DOHH2 (cell line): ENCODE measurements around the gene PRND.

Source experiments
- H3F3A ChIP-seq: fragments of 200-600 bp; sonication (generic), shearing (Covaris generic); 2 replicates; pipeline ENCODE4 v1.6.0; 2016; ENCODE audit warnings: antibody characterized with exemption, mild to moderate bottlenecking; ENCODE audit not compliant: control insufficient read depth, insufficient read depth
- H3K27ac ChIP-seq: fragments of 200-600 bp; sonication (generic); 2 replicates; pipeline ENCODE4 v1.5.1; 2014; ENCODE audit warnings: low read depth, mild to moderate bottlenecking, low read length, moderate library complexity
- H3K27me3 ChIP-seq: fragments of 200-600 bp; sonication (generic); 2 replicates; pipeline ENCODE4 v1.6.1; 2014; ENCODE audit warnings: mild to moderate bottlenecking, low read length, mixed read lengths; ENCODE audit not compliant: control insufficient read depth
- H3K36me3 ChIP-seq: fragments of 200-600 bp; sonication (generic); 2 replicates; pipeline ENCODE4 v1.6.1; 2014; ENCODE audit warnings: mild to moderate bottlenecking, low read length, moderate library complexity, mixed read lengths; ENCODE audit not compliant: control insufficient read depth
- H3K4me1 ChIP-seq: fragments of 200-600 bp; sonication (generic); 2 replicates; pipeline ENCODE4 v1.6.1; 2014; ENCODE audit warnings: mild to moderate bottlenecking, low read length, mixed read lengths; ENCODE audit not compliant: control insufficient read depth
- H3K4me2 ChIP-seq: fragments of 200-600 bp; sonication (generic); 2 replicates; pipeline ENCODE4 v1.6.0; 2014; ENCODE audit warnings: mild to moderate bottlenecking, low read length, moderate library complexity
- H3K4me3 ChIP-seq: fragments of 200-600 bp; sonication (generic); 2 replicates; pipeline ENCODE4 v1.5.1; 2014; ENCODE audit warnings: mild to moderate bottlenecking, low read length, mixed read lengths
- H3K79me2 ChIP-seq: fragments of 200-600 bp; sonication (generic); 2 replicates; pipeline ENCODE4 v1.6.1; 2014; ENCODE audit warnings: mild to moderate bottlenecking, low read length, mixed read lengths; ENCODE audit not compliant: control insufficient read depth
- H3K9me2 ChIP-seq: fragments of 200-600 bp; sonication (generic); replicated peaks from 2 replicates; pipeline ENCODE4 v1.6.1; 2014; ENCODE audit warnings: mild to moderate bottlenecking, low read length, mixed read lengths; ENCODE audit not compliant: control insufficient read depth
- H3K9me3 ChIP-seq: fragments of 200-600 bp; sonication (generic); 2 replicates; pipeline ENCODE4 v1.6.1; 2014; ENCODE audit warnings: antibody characterized with exemption, low read length, mixed read lengths; ENCODE audit not compliant: control insufficient read depth, insufficient read depth
- H4K20me1 ChIP-seq: fragments of 200-600 bp; sonication (generic); 2 replicates; pipeline ENCODE4 v1.6.0; 2014; ENCODE audit warnings: low read depth, mild to moderate bottlenecking, antibody characterized with exemption, low read length, moderate library complexity; ENCODE audit not compliant: control insufficient read depth, insufficient read depth
- CTCF ChIP-seq: fragments of 200-600 bp; sonication (generic); IDR thresholded peaks from one replicate; pipeline ENCODE4 v1.5.1; 2014; ENCODE audit warnings: antibody characterized with exemption, mild to moderate bottlenecking, low read depth, low read length; ENCODE audit not compliant: poor library complexity, severe bottlenecking
- EZH2phosphoT487 ChIP-seq: fragments of 200-600 bp; sonication (generic); IDR thresholded peaks from 2 replicates; pipeline ENCODE4 v1.6.1; 2017; ENCODE audit warnings: borderline replicate concordance, mild to moderate bottlenecking, antibody characterized with exemption, low read length, moderate library complexity, mixed read lengths

The PRND gene

GRCh38 chr20:4721719-4722118 is at the start of gene PRND:
Gene PRND (plus strand): TSS chr20:4721909. CDS start chr20:4724552, 2,643 bp downstream.
- no peaks in the 10 kb centered on the region for H3K27me3 ChIP-seq
- H4K20me1 ChIP-seq = no peaks in the 10 kb centered on the region
- H3K27ac ChIP-seq = peak within 1 kb of the TSS; percentile 95
- no peaks in the 10 kb centered on the region for H3K9me3 ChIP-seq
- peak within 1 kb of the TSS; percentile 81 for H3K4me2 ChIP-seq
- H3K4me1 ChIP-seq = peaks cover 45% of the 10 kb centered on the region
- H3K9me2 ChIP-seq = no peaks in the 10 kb centered on the region
- H3K4me3 ChIP-seq = peak within 1 kb of the TSS; percentile 68
- H3K79me2 ChIP-seq = no peaks in the 10 kb centered on the region
- H3K36me3 ChIP-seq = no peaks in the 10 kb centered on the region
- H3F3A ChIP-seq = peaks cover 8% of the 10 kb centered on the region; the same call in 1 of the 2 replicates
- TF ChIP-seq CTCF (no peak), EZH2phosphoT487 (no peak)

- no peaks in the 10 kb centered on the region for H3K79me2 ChIP-seq
- no peak overlapping the region for H3K4me3 ChIP-seq
- no peak overlapping the region for H3K27ac ChIP-seq
- no peaks in the 10 kb centered on the region for H3K9me3 ChIP-seq
- H3K27me3 ChIP-seq = no peaks in the 10 kb centered on the region
- H3K4me2 ChIP-seq = no peak overlapping the region
- no peaks in the 10 kb centered on the region for H3K4me1 ChIP-seq
- no peaks in the 10 kb centered on the region for H3K9me2 ChIP-seq
- no peaks in the 10 kb centered on the region for H4K20me1 ChIP-seq
- no peaks in the 10 kb centered on the region for H3F3A ChIP-seq
- no peaks in the 10 kb centered on the region for H3K36me3 ChIP-seq
- TF ChIP-seq EZH2phosphoT487 (no peak), CTCF (no peak)
Observed at GRCh38 chr20:4672948-4673347, 48.8 kb upstream of the PRND start.

- H3K9me2 ChIP-seq = no peaks in the 10 kb centered on the region
- no peak overlapping the region for H3K4me3 ChIP-seq
- H3K27ac ChIP-seq = no peak overlapping the region
- H3K9me3 ChIP-seq = no peaks in the 10 kb centered on the region
- H3K36me3 ChIP-seq = no peaks in the 10 kb centered on the region
- H3K27me3 ChIP-seq = no peaks in the 10 kb centered on the region
- H3K4me1 ChIP-seq = no peaks in the 10 kb centered on the region
- TF ChIP-seq EZH2phosphoT487 (no peak), CTCF (no peak)
- H3K4me2 ChIP-seq = no peak overlapping the region
- no peaks in the 10 kb centered on the region for H4K20me1 ChIP-seq
- no peaks in the 10 kb centered on the region for H3K79me2 ChIP-seq
- H3F3A ChIP-seq = no peaks in the 10 kb centered on the region
Observed at GRCh38 chr20:4673371-4674001, 48.2 kb upstream of the PRND start.
